GM23338 (cell line): Measurements from ENCODE around the gene KCNJ6. TPM values are rescaled to one million over a fixed set of nuclear protein-coding genes. Genes with fewer than 3 reads are reported as not detected.

Experiments used
- ATAC-seq: fragments of 200-7000 bp; cut with Tn5 transposase; 3 replicates; pipeline ENCODE4 v1.9.1; 2020
- DNase-seq: peaks from one replicate; pipeline ENCODE4 v3.0.0-alpha.2; 2015; ENCODE audit warnings: low spot score
- H2AFZ ChIP-seq: fragments of 200-600 bp; sonication (generic); 2 replicates; pipeline ENCODE4 v1.8.0; 2016; ENCODE audit warnings: antibody characterized with exemption, mild to moderate bottlenecking, moderate library complexity
- H3F3A ChIP-seq: fragments of 200-600 bp; sonication (generic); replicated peaks from 2 replicates; pipeline ENCODE4 v1.8.0; 2017; ENCODE audit warnings: antibody characterized with exemption, mixed run types, low read depth
- H3K27ac ChIP-seq: fragments of 200-600 bp; sonication (generic); 2 replicates; pipeline ENCODE4 v1.6.1; 2016; ENCODE audit warnings: low read depth
- H3K27me3 ChIP-seq: fragments of 200-600 bp; sonication (generic); 2 replicates; pipeline ENCODE4 v1.8.0; 2016; ENCODE audit warnings: mild to moderate bottlenecking, mixed run types, moderate library complexity; ENCODE audit not compliant: insufficient read depth
- H3K36me3 ChIP-seq: fragments of 200-600 bp; sonication (generic); 2 replicates; pipeline ENCODE4 v1.8.0; 2016; ENCODE audit warnings: mild to moderate bottlenecking; ENCODE audit not compliant: insufficient read depth
- H3K4me1 ChIP-seq: fragments of 200-600 bp; sonication (generic); 2 replicates; pipeline ENCODE4 v1.8.0; 2016; ENCODE audit warnings: mild to moderate bottlenecking, moderate library complexity; ENCODE audit not compliant: insufficient read depth
- H3K4me2 ChIP-seq: fragments of 200-600 bp; sonication (generic); 2 replicates; pipeline ENCODE4 v1.7.1; 2017; ENCODE audit warnings: mixed run types
- H3K4me3 ChIP-seq: fragments of 200-600 bp; sonication (generic); 2 replicates; pipeline ENCODE4 v1.6.1; 2016; ENCODE audit warnings: mixed run types
- H3K79me2 ChIP-seq: fragments of 200-600 bp; sonication (generic); replicated peaks from 2 replicates; pipeline ENCODE4 v1.8.0; 2017; ENCODE audit warnings: mild to moderate bottlenecking; ENCODE audit not compliant: insufficient read depth
- H3K9me2 ChIP-seq: fragments of 200-600 bp; sonication (generic); 2 replicates; pipeline ENCODE4 v1.8.0; 2017; ENCODE audit not compliant: insufficient read depth
- H4K20me1 ChIP-seq: fragments of 200-600 bp; sonication (generic); replicated peaks from 2 replicates; pipeline ENCODE4 v1.8.0; 2017; ENCODE audit warnings: mild to moderate bottlenecking; ENCODE audit not compliant: insufficient read depth
- H3K27ac Mint-ChIP-seq: 2 replicates; pipeline ENCODE4 v1.8.0; 2020; ENCODE audit warnings: inconsistent platforms, mild to moderate bottlenecking, moderate library complexity, mixed read lengths
- H3K27me3 Mint-ChIP-seq: 3 replicates; pipeline ENCODE4 v1.8.0; 2022; ENCODE audit warnings: low read depth, mild to moderate bottlenecking, moderate library complexity, mixed read lengths, inconsistent platforms; ENCODE audit not compliant: insufficient read depth, poor library complexity
- H3K36me3 Mint-ChIP-seq: 3 replicates; pipeline ENCODE4 v1.8.0; 2021; ENCODE audit warnings: low read depth, mild to moderate bottlenecking, inconsistent platforms, moderate library complexity, mixed read lengths
- H3K4me1 Mint-ChIP-seq: 3 replicates; pipeline ENCODE4 v1.8.0; 2020; ENCODE audit warnings: mild to moderate bottlenecking, inconsistent platforms, mixed read lengths
- H3K4me3 Mint-ChIP-seq: 3 replicates; pipeline ENCODE4 v1.8.0; 2021; ENCODE audit warnings: moderate library complexity, mild to moderate bottlenecking, inconsistent platforms, mixed read lengths
- H3K9me3 Mint-ChIP-seq: 3 replicates; pipeline ENCODE4 v1.8.0; 2020; ENCODE audit warnings: moderate library complexity, mild to moderate bottlenecking, inconsistent platforms, mixed read lengths
- CREB1 ChIP-seq: fragments of 250-450 bp; sonication (Bioruptor Pico); IDR thresholded peaks from 2 replicates; pipeline ENCODE4 v1.5.0; 2020; ENCODE audit warnings: low read depth, mild to moderate bottlenecking, moderate library complexity
- EZH2 ChIP-seq: fragments of 200-600 bp; sonication (generic); IDR thresholded peaks from one replicate; pipeline ENCODE4 v1.8.0; 2017; ENCODE audit warnings: antibody characterized with exemption, mild to moderate bottlenecking, low read depth; ENCODE audit not compliant: unreplicated experiment
- EZH2phosphoT487 ChIP-seq: fragments of 200-600 bp; sonication (generic); IDR thresholded peaks from one replicate; pipeline ENCODE4 v1.8.1; 2018; ENCODE audit warnings: antibody characterized with exemption; ENCODE audit not compliant: unreplicated experiment
- NANOG ChIP-seq: IDR thresholded peaks from 2 replicates; pipeline ENCODE4 v1.6.1; 2016; ENCODE audit warnings: antibody characterized with exemption, borderline replicate concordance
- POLR2AphosphoS5 ChIP-seq: IDR thresholded peaks from 2 replicates; pipeline ENCODE4 v1.6.1; 2016; ENCODE audit warnings: antibody characterized with exemption, low read depth
- STAT1 ChIP-seq: IDR thresholded peaks from one replicate; pipeline ENCODE4 v1.6.1; 2016; ENCODE audit warnings: antibody characterized with exemption; ENCODE audit not compliant: unreplicated experiment
- ZNF114 ChIP-seq: fragments of 250-450 bp; sonication (Bioruptor Pico); IDR thresholded peaks from 2 replicates; pipeline ENCODE4 v1.5.0; 2020; ENCODE audit warnings: mild to moderate bottlenecking, moderate library complexity
- ZNF331 ChIP-seq: fragments of 250-450 bp; sonication (Bioruptor Pico); IDR thresholded peaks from 2 replicates; pipeline ENCODE4 v1.5.0; 2020; ENCODE audit warnings: low read depth, mild to moderate bottlenecking, moderate library complexity
- polyA plus RNA-seq: library from polyadenylated mRNA; unstranded; fragments of >200 nt; fragmentation: Nextera tagmentation; extraction: Ambion mirVana; gene quantifications from 2 replicates; pipeline ENCODE4 v1.2.1, GENCODE V29; 2016
- total RNA-seq: library from RNA; depleted of rRNA; stranded (reverse); fragments of >200 nt; shearing (Covaris generic); gene quantifications from 2 replicates; pipeline ENCODE4 v1.2.3, GENCODE V29; 2014
- TF ChIP-seq, protein P1 (sequence below): IDR thresholded peaks from 2 replicates; pipeline ENCODE4 v1.6.1; 2016; ENCODE audit warnings: antibody characterized with exemption
- TF ChIP-seq, protein P2 (sequence below): fragments of 250-450 bp; sonication (Bioruptor Pico); IDR thresholded peaks from 2 replicates; pipeline ENCODE4 v1.5.0; 2020; ENCODE audit warnings: mild to moderate bottlenecking, moderate library complexity

Gene KCNJ6
- total and polyA plus RNA-seq, 2 experiments from 2014 or later: 0.48 to 0.52 TPM

DNA sequence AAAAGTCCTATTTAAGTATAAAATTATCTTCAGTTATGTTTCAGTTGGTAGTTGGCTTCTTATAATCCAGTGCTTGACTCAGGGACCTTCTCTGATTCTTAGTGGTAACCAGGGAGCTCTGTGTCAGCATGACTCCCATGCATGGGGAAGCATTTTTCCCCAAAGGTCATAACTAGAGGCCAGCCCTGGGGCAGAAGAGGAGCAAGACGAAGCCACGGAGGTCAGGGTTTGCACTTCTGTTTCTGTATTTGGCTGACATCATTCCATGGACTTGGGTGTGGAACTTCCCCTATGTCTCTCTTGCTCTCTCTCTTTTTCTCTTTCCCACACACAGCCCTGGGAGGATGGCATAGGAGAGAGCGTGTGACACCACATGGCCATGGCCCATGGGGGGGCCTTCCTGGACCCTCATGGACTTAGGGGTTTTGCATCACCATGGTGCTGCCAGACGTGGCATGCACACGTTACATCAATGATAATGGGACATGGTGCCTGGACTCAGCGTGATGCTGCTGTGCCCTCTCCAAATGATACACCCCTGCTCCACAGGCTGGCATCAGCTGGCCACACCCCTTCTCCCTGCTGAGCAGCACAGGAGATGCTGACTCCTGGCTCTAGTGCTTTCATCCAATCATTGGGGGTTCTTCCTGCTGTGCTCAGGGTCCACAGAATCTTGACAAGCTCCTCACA, 260.5 kb downstream of the KCNJ6 start:
- Histone ChIP-seq H3K4me3 (no peak overlapping the region), H3F3A (no peaks in the 10 kb centered on the region), H3K4me1 (no peaks in the 10 kb centered on the region), H3K36me3 (no peaks in the 10 kb centered on the region), H2AFZ (no peak overlapping the region), H3K79me2 (no peaks in the 10 kb centered on the region), H4K20me1 (no peaks in the 10 kb centered on the region), H3K27ac (no peak overlapping the region), H3K4me2 (no peak overlapping the region), H3K9me2 (peaks cover 32% of the 10 kb centered on the region), H3K27me3 (no peaks in the 10 kb centered on the region)
- Mint-ChIP-seq H3K4me3 (no peak overlapping the region), H3K9me3 (no peaks in the 10 kb centered on the region), H3K4me1 (peaks cover 7% of the 10 kb centered on the region; the same call in 1 of the 3 replicates), H3K27ac (no peak overlapping the region), H3K27me3 (no peaks in the 10 kb centered on the region), H3K36me3 (no peaks in the 10 kb centered on the region; the same call in 2 of the 3 replicates)
- ATAC-seq (no peak), DNase-seq (no peak)
- TF ChIP-seq EZH2 (no peak), POLR2AphosphoS5 (no peak), STAT1 (no peak), EZH2phosphoT487 (no peak), CREB1 (CRISPR knock-in tag) (no peak)
- TF ChIP-seq, protein P1, sequence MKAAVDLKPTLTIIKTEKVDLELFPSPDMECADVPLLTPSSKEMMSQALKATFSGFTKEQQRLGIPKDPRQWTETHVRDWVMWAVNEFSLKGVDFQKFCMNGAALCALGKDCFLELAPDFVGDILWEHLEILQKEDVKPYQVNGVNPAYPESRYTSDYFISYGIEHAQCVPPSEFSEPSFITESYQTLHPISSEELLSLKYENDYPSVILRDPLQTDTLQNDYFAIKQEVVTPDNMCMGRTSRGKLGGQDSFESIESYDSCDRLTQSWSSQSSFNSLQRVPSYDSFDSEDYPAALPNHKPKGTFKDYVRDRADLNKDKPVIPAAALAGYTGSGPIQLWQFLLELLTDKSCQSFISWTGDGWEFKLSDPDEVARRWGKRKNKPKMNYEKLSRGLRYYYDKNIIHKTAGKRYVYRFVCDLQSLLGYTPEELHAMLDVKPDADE: no peak

GRCh38 chr21:37654596-37654995, 261.7 kb downstream of the KCNJ6 start:
- ATAC-seq: no peak
- H3K4me3 Mint-ChIP-seq: no peak overlapping the region
- H3K4me1 Mint-ChIP-seq: peaks cover 7% of the 10 kb centered on the region; the same call in 1 of the 3 replicates
- TF ChIP-seq ZNF331: no peak
- TF ChIP-seq, protein P1: no peak
- TF ChIP-seq STAT1: no peak
- TF ChIP-seq POLR2AphosphoS5: no peak
- TF ChIP-seq NANOG: no peak
- no peak for TF ChIP-seq EZH2
- no peak for TF ChIP-seq ZNF114
- TF ChIP-seq, protein P2, sequence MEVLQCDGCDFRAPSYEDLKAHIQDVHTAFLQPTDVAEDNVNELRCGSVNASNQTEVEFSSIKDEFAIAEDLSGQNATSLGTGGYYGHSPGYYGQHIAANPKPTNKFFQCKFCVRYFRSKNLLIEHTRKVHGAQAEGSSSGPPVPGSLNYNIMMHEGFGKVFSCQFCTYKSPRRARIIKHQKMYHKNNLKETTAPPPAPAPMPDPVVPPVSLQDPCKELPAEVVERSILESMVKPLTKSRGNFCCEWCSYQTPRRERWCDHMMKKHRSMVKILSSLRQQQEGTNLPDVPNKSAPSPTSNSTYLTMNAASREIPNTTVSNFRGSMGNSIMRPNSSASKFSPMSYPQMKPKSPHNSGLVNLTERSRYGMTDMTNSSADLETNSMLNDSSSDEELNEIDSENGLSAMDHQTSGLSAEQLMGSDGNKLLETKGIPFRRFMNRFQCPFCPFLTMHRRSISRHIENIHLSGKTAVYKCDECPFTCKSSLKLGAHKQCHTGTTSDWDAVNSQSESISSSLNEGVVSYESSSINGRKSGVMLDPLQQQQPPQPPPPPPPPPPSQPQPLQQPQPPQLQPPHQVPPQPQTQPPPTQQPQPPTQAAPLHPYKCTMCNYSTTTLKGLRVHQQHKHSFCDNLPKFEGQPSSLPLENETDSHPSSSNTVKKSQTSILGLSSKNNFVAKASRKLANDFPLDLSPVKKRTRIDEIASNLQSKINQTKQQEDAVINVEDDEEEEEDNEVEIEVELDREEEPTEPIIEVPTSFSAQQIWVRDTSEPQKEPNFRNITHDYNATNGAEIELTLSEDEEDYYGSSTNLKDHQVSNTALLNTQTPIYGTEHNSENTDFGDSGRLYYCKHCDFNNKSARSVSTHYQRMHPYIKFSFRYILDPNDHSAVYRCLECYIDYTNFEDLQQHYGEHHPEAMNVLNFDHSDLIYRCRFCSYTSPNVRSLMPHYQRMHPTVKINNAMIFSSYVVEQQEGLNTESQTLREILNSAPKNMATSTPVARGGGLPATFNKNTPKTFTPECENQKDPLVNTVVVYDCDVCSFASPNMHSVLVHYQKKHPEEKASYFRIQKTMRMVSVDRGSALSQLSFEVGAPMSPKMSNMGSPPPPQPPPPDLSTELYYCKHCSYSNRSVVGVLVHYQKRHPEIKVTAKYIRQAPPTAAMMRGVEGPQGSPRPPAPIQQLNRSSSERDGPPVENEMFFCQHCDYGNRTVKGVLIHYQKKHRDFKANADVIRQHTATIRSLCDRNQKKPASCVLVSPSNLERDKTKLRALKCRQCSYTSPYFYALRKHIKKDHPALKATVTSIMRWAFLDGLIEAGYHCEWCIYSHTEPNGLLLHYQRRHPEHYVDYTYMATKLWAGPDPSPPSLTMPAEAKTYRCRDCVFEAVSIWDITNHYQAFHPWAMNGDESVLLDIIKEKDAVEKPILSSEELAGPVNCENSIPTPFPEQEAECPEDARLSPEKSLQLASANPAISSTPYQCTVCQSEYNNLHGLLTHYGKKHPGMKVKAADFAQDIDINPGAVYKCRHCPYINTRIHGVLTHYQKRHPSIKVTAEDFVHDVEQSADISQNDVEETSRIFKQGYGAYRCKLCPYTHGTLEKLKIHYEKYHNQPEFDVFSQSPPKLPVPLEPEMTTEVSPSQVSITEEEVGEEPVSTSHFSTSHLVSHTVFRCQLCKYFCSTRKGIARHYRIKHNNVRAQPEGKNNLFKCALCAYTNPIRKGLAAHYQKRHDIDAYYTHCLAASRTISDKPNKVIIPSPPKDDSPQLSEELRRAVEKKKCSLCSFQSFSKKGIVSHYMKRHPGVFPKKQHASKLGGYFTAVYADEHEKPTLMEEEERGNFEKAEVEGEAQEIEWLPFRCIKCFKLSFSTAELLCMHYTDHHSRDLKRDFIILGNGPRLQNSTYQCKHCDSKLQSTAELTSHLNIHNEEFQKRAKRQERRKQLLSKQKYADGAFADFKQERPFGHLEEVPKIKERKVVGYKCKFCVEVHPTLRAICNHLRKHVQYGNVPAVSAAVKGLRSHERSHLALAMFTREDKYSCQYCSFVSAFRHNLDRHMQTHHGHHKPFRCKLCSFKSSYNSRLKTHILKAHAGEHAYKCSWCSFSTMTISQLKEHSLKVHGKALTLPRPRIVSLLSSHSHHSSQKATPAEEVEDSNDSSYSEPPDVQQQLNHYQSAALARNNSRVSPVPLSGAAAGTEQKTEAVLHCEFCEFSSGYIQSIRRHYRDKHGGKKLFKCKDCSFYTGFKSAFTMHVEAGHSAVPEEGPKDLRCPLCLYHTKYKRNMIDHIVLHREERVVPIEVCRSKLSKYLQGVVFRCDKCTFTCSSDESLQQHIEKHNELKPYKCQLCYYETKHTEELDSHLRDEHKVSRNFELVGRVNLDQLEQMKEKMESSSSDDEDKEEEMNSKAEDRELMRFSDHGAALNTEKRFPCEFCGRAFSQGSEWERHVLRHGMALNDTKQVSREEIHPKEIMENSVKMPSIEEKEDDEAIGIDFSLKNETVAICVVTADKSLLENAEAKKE (CRISPR knock-in tag): no peak
- no peak for TF ChIP-seq CREB1 (CRISPR knock-in tag)

More at GRCh38 chr21:37654596-37654995, 261.7 kb downstream of the KCNJ6 start:
- Histone ChIP-seq H3F3A (no peaks in the 10 kb centered on the region), H3K4me2 (no peak overlapping the region), H3K9me2 (peaks cover 33% of the 10 kb centered on the region), H2AFZ (no peak overlapping the region), H3K27ac (no peak overlapping the region), H3K4me3 (no peak overlapping the region), H4K20me1 (no peaks in the 10 kb centered on the region), H3K27me3 (no peaks in the 10 kb centered on the region), H3K79me2 (no peaks in the 10 kb centered on the region), H3K4me1 (no peaks in the 10 kb centered on the region), H3K36me3 (no peaks in the 10 kb centered on the region)
- Mint-ChIP-seq H3K27me3 (no peaks in the 10 kb centered on the region), H3K9me3 (no peaks in the 10 kb centered on the region), H3K36me3 (no peaks in the 10 kb centered on the region; the same call in 2 of the 3 replicates), H3K27ac (no peak overlapping the region)
- DNase-seq: no peak
